LNCAP (cell line): ENCODE results near the gene DHX58.

Experiments
- CTCF ChIP-seq: fragments of 450-650 bp; IDR thresholded peaks from 2 replicates; pipeline ENCODE4 v1.5.1; 2017; ENCODE audit warnings: mild to moderate bottlenecking

Gene DHX58

GRCh38 chr17:42124256-42124655 lies 11.7 kb upstream of the DHX58 start:
- TF ChIP-seq CTCF = no peak

GRCh38 chr17:42122371-42123303 lies 10.1 kb upstream of the DHX58 start, which contains the start of gene HSPB9:
HSPB9 (plus strand) TSS chr17:42122804; CDS start chr17:42122851, 47 bp downstream.
- TF ChIP-seq CTCF = no peak

GRCh38 chr17:42120770-42121769 lies 8.6 kb upstream of the DHX58 start, which contains the start of gene KAT2A:
KAT2A (minus strand) TSS chr17:42121367; CDS start chr17:42121304, 63 bp downstream.
- no peak for TF ChIP-seq CTCF

- no peak for TF ChIP-seq CTCF
Observed at GRCh38 chr17:42120161-42120769, 7.8 kb upstream of the DHX58 start.

GRCh38 chr17:42119301-42119700 lies 6.8 kb upstream of the DHX58 start:
- no peak for TF ChIP-seq CTCF

GRCh38 chr17:42118545-42118944 lies 6.0 kb upstream of the DHX58 start:
- TF ChIP-seq CTCF = peak; percentile 44; the same call in 1 of the 2 replicates

- no peak for TF ChIP-seq CTCF
Observed at GRCh38 chr17:42118126-42118510, 5.6 kb upstream of the DHX58 start.
